ENCODE data around the gene USE1. TPM values are rescaled to one million over a fixed set of nuclear protein-coding genes. Genes with fewer than 3 reads are reported as not detected.
A peak's percentile ranks its signal among the peaks of the same experiment; 100 is the strongest.

The USE1 gene
- total and polyA plus RNA-seq, 8 donors, result 12.8 to 46.6 (median 19.1) TPM

DNA sequence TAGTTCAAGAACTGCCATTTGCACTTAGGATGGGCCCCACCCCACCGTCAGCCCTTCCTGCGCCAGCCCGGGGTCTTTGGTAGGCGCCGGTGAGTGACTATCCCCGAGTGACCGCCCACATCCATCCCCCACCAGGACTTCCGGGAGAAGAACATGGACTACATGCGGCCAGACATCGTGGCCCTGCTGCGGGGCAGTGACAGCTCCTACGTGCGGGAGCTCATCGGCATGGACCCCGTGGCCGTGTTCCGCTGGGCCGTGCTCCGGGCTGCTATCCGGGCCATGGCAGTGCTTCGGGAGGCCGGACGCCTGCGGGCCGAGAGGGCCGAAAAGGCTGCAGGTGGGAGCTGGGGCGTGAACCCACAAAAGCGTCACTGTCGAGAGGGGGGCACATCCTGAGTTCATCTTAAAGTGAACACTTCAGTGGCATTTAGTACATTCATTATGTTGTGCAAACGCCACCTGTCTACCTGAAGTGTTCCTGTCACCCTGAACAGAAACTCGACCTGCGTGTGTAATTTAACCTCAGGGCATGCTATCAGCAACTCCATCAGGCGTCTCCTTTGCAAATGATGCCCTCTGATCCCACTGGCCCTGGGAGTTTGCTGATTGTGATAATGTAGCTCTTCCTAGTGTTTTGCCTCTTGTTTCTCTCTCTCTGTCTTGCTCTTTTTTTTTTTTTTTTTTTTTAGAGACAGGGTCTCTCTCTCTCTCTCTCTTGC is 42.4 kb upstream of the USE1 start:
- FAIRE-seq (no peak), ATAC-seq (no peak), DNase-seq (no peak)
- Histone ChIP-seq H3K4me3 (no peak overlapping the region), H3K27ac (no peak overlapping the region), H3K4me1 (no peaks in the 10 kb centered on the region), H3K27me3 (no peaks in the 10 kb centered on the region), H3K36me3 (peaks cover 0 to 33% (median 13%) of the 10 kb centered on the region in 3 donors), H3K9me3 (no peaks in the 10 kb centered on the region)
- TF ChIP-seq, protein P1, sequence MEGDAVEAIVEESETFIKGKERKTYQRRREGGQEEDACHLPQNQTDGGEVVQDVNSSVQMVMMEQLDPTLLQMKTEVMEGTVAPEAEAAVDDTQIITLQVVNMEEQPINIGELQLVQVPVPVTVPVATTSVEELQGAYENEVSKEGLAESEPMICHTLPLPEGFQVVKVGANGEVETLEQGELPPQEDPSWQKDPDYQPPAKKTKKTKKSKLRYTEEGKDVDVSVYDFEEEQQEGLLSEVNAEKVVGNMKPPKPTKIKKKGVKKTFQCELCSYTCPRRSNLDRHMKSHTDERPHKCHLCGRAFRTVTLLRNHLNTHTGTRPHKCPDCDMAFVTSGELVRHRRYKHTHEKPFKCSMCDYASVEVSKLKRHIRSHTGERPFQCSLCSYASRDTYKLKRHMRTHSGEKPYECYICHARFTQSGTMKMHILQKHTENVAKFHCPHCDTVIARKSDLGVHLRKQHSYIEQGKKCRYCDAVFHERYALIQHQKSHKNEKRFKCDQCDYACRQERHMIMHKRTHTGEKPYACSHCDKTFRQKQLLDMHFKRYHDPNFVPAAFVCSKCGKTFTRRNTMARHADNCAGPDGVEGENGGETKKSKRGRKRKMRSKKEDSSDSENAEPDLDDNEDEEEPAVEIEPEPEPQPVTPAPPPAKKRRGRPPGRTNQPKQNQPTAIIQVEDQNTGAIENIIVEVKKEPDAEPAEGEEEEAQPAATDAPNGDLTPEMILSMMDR (IDR thresholded peaks at IDR 0.05), result no peak
- WGBS, 2 donors, result 91 to 93% methylated on average over 33 of the region's 33 CpGs
- intact Hi-C loops (cut with DNase I), result no loop called here

- FAIRE-seq, result no peak
- H3K27me3 ChIP-seq, result no peaks in the 10 kb centered on the region
- H3K9me3 ChIP-seq, result no peaks in the 10 kb centered on the region
- H3K27ac ChIP-seq, result no peak overlapping the region
- ATAC-seq, result no peak
- 90 to 92% methylated on average over 10 of the region's 10 CpGs for WGBS, 2 donors
- TF ChIP-seq, protein P1 (IDR thresholded peaks at IDR 0.05), result no peak
- H3K4me3 ChIP-seq, result no peak overlapping the region
- no peaks in the 10 kb centered on the region for H3K4me1 ChIP-seq
- intact Hi-C loops (cut with DNase I), result no loop called here
- DNase-seq, result no peak
- peaks cover 0 to 7% (median 3%) of the 10 kb centered on the region in 3 donors for H3K36me3 ChIP-seq
Measured at GRCh38 chr19:17178291-17178690, 36.9 kb upstream of the USE1 start.

GRCh38 chr19:17180997-17181702 is 34.0 kb upstream of the USE1 start:
- peaks cover 0 to 7% (median 0%) of the 10 kb centered on the region in 3 donors for H3K36me3 ChIP-seq
- WGBS, 2 donors, result 82 to 85% methylated on average over 22 of the region's 22 CpGs
- DNase-seq (no peak), ATAC-seq (no peak), FAIRE-seq (no peak)
- H3K27ac ChIP-seq, result no peak overlapping the region
- H3K4me3 ChIP-seq, result no peak overlapping the region
- H3K27me3 ChIP-seq, result no peaks in the 10 kb centered on the region
- H3K9me3 ChIP-seq, result no peaks in the 10 kb centered on the region
- TF ChIP-seq, protein P1 (IDR thresholded peaks at IDR 0.05), result no peak
- H3K4me1 ChIP-seq, result no peaks in the 10 kb centered on the region
- intact Hi-C loops (cut with DNase I), result no loop called here

DNA sequence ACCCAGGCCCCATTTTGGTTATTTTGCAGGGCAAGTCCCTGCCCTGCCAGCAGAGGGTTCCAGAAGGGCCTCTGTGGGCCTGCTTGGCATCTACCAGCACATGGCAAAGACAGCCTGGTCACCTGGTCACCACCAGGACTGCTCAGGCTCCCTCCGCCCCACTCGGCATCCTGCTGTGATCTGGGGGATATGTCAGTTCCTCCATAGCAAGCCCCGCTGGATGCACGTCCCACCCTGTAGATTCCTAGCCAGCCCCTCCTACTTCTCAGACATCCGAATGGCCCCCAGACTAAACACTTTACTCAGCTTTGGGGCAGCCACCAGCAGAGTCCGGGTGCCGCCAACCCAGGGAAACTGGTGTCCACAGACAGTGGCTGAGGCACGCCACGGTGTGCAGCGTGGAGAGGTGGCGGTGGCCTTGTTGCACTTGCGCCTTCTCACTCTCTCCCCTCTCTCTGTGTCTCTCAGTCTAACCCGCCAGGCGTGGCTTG is 31.8 kb upstream of the USE1 start:
- FAIRE-seq (no peak), DNase-seq (no peak), ATAC-seq (peak in 2 of 4 donors; percentile 19 to 24)
- Histone ChIP-seq H3K4me1 (no peaks in the 10 kb centered on the region), H3K36me3 (no peaks in the 10 kb centered on the region), H3K4me3 (no peak overlapping the region), H3K27ac (no peak overlapping the region), H3K27me3 (no peaks in the 10 kb centered on the region), H3K9me3 (no peaks in the 10 kb centered on the region)
- intact Hi-C loops (cut with DNase I), result no loop called here
- 91 to 92% methylated on average over 14 of the region's 14 CpGs for WGBS, 2 donors
- TF ChIP-seq, protein P1 (IDR thresholded peaks at IDR 0.05), result no peak
